ENCODE results near the gene FBXL2.
"Not testable (repeated sequence)": the region's sequence is repeated elsewhere in the genome, so short reads cannot be mapped to it uniquely, and the experiment has no call there.

FBXL2 gene

DNA sequence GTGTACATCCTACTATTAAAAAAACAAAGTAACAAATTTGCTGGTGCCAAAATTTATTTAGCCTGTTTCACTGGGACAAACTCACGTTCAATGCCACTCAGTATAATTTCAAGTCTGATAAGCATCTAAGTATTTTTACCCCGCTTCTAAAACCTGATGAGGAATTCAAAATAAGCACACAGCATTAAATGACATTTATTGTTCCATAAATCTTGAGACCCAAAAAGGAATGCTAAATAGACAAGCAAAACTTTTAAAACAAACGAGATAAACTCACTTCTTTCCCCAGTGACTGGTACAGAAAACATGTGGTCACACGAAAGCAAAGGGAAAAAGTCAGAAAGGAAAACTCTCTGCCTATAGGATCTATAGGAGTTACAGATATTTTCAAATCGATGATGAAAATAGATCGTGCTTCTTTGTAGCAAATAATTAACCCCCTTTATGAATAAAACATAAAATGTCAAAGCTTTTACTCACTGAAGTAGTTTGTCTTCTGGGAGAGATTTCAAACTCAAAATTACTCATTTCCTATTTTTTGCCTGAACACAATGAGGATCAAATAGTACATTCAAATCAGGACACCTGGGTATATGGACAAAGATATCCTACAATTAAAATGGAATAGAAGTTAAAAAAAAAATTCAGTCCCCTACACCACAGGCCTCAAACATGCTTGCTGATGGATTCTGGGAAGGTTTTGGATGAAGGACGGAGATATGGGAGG, 111.3 kb downstream of the FBXL2 start:
- no peak for DNase-seq

DNA sequence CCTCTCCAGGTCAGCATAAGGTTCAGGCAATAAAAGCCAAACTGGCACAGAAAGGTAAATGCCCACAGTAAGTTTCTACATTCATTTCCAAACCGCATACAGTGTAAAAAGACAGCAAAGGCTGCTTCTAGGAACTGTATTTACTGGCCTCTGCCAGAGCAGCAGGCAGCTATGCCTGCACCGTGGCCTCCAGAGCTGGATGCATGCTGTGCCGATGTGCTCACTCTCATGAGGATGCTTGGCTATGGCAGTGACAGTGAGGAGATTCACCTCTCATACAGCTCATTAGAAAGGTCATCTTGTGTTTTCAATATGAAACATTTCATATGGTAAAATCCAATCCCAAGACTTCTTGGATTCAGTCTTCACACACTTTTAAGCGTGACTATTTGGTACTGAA, 112.7 kb downstream of the FBXL2 start:
- no peak for DNase-seq

DNA sequence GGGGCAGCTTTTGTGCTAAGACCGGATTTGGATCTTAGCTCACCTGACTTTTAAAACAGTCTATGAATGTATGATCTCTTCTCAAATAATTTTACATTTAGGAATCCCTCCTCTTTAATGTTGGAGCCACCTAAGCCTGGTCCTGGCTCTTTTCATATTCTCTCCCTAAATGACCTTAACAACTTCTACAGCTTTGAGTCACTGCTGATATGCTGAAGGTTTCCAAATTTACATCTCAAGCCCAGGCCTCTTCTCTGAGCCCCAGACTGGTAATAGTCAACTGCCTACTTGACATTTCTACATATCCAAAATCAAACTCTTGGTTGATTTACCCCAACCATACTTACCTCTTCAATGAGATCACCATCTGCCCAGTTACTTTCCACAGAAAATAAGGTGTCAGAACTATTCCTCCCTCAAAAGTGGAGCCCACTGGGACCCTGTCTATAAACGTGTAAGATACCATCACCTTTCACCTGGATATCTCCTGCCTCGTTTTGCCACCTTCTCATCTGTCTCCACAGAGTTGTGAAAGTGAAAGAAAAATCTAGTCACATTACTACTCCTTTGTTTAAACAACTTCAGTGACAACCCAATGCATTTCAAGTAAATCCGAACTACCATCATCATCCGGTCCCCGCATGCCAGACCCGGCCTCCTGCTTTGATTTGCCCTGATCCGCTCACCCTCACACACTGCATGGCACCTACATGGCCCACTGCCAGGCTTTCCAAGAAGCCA, 114.2 kb downstream of the FBXL2 start:
- DNase-seq = no peak

DNA sequence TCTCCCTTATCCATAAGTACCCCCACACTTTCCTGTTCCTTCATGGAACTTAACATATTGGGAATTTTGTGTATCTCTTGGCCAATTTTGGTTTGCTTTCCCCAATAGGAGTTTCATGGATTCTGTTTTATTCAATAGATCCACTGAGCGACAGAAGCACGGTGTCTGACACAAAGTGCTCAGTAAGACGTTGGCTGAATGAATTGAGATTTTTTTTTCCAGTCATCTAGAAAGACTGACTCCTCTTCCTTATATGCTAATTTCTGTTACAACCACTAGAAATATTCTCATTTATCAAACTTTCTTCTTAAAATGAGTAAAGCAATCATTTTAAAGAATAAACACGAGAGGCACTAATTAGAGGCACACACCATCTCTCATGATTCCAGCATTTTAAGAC, 114.9 kb downstream of the FBXL2 start:
- no peak for DNase-seq

DNA sequence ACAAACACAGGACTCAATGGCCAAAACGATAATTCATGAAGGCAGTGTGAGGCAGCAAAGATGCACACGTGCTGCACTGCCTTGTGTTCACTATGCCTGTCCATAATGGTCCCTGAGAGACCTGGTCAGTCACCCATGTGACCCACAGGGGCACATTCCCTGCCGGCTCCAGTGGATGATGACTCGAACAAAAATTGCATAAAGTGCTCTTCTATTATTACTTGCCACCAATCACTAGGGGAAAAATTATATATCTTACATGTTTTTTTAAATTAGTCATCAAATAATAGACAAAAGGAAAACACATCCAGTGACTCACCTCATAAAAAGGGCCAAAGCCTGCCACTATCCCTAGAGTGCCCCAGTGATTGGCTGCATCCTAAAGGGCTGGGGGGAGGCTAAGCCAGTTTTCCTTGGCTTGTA, 115.5 kb downstream of the FBXL2 start:
- DNase-seq = no peak

DNA sequence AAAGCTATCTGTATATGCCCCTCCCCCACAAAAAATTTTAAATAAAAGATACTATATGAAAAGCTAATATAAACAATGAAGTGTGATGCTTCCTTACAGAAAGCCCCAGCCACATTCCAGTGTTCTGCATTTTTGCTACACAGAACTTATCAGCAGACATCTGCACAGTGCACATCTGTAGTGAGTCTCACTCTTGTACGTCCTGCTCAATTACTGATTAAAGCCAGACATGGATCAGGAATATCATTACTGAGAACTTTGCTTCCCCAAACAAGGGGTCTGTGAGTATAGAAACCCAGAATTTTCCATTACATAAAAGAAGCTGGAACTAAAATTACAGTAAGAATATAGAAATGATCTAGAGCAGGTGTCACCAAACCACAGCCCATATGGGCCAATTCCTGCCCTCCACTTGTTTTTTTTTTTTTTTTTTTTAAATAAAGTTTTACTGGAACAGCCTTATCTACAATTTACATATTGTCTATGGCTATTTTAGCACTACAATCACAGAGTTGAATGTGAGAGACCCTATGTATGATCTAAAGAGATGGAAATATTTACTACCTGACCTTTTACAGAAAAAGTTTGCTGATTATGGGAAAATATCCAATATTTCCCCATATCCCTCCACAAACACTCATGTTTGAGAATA, 117.3 kb downstream of the FBXL2 start:
- DNase-seq = no peak

DNA sequence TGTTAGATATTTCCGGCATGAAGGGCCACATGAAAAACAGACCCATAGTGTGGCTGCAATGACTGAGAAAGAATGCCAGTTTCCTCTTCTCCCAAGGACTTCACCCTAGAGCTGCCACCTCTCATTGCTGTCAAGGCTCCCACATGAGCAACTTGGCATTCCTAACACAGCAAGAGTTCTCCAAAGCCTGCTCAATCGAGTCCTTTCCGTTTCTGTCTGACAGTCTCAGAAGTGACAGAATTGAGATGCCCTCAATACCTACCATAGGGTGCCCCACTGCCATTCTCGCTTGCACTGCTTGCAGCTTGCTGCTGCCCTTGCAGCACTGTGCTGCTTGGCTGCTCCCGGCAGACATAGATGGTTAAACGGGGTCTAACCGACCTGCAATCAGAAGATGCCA, 118.7 kb downstream of the FBXL2 start:
- DNase-seq = no peak

DNA sequence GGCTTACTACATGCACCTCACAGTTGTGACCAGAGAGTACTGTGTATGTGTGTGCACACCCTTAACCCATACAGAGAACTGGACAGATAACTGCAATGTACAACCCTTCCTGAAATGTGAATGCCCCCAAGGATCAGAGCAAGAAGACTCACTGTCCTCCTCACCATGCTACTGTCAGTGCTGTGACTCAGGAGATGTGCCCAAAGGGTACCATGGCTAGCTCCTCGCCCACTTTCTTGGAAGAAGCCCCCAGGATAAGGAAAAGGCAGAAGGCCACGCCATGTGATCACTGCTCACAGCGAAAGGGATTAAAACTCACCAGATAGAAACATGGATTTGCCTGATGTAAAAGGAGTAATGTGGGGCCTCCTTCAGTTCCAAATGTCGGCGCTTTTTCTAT, 121.2 kb downstream of the FBXL2 start:
- DNase-seq = no peak

DNA sequence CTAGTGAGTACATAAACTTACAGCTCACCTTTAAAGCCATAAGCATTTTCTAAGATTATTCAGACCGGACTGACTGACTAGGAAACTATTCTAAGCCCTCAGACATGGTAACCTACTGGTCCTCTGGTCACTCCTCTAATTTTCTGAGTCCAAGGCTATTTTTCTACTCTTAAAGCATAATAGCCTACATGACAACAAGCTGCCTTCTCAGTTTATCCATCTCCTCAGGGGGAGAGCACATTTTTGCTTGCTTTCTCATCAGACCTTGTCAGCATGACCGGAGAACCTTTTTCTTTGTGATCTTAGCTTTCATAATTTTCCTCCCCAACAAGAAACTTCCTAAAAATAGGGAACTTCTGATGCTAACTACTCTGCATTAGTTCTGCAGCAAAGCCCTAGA, 124.5 kb downstream of the FBXL2 start:
- no peak for DNase-seq

DNA sequence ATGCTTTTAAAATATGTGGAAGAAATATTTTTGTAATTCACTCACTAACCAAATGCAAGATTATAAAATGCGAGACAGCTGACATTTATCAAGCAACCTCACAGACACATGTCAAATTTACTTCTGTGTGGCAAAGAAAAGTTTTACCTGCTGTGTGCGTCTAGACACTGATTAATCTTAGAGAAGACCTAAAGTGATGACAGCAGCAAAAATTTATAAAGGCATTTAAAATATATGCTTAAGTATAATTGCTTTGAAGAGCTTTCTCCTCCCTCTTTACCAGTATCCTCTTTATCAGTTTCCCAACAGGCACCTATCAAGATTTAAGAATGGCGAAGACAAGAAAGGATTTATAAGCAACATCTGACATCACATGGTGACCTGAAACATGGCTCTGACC, 125.7 kb downstream of the FBXL2 start:
- no peak for DNase-seq

DNA sequence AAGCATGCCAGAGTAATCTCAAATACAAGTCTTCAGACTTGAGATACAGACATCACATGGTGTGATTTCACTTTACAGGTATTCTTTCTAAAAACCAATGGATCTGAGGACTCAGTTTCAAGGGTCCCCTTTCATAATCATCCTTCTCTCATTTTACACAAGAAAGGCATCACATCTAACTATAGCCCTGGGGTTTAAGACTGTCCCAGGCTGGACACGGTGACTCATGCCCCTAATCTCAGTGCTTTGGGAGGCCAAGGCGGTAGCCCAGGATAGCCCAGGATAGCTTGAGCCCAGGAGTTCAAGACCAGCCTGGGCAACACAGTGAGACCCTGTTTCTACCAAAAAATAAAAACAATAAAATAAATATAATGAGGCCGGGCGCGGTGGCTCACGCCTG, 126.5 kb downstream of the FBXL2 start:
- DNase-seq = no peak

DNA sequence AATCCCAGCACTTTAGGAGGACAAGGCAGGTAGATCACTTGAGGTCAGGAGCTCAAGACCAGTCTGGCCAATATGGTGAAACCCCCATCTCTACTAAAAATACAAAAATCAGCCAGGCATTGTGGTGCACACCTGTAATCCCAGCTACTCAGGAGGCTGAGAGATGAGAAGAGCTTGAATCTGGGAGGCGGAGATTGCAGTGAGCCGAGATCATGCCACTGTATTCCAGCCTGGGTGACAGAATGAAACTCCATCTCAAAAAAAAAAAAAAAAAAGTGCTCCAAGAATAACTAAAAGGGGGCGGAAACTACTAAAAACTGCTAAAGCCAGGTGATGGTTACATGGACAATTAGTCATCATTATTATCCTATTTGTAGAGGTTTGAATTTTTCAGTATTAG, 133.6 kb downstream of the FBXL2 start:
- not testable (repeated sequence) for DNase-seq

DNA sequence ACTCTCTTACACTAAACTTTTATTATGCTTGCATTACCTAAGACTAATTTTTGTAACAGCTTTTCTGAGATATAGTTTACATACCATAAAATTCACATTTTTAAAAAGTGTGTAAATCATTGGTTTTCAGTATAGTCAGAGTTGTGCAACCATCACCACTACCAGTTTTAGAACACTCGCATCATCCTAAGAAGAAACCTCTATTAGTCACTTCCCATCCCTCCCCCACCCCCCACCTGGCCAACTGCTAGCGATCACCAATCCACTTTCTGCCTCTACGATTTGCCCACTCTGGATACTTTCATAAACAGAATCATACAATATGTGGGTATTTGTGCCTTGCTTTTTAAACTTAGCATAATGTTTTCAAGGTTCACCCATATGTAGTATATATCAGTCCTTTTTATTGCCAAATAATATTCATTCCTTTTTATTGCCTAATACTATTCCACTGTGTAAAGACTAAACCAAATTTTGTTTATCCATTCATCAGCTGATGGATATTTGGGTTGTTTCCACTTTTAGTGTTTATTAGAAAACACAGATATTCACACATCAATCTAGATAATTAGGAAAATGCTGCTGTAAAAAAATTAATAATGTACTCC, 139.9 kb downstream of the FBXL2 start:
- no peak for DNase-seq

DNA sequence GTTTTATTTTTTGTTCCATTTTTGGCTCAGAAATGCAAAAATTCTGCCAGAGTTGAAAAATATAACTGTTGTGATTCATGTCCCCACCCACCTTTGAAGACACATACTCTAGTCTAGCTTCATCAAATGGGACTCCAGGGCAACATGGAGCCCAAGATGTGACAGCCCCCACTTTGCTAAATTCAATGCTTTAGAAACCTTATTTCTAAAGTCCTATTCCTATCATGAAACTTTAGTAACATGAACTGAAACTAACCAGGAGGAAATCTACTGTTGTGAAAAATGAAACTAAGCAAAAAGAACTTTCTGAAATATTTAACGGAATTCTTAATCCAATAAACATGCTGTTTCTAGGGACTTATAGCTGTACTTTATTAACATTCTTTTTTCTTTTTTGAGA, 142.7 kb downstream of the FBXL2 start:
- no peak for DNase-seq

DNA sequence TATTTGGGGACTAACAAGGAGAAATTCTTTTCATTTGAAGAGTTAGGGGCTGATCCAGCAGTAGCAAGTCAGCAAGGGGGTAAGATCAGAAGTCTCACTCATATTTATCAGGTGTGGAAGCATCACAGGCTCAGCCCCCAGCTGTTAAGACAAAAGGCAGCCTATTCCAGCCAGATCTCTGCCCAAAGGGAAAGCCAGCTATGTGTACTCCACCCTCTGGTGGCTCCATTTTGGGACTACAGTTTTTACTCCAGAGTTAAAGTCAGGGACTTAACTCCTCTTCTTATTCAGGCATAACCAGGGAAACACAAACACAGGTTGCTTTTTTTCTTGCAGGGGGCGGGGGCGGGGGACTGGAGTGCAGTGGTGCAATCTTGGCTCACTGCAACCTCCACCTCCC, 143.7 kb downstream of the FBXL2 start:
- DNase-seq = no peak

DNA sequence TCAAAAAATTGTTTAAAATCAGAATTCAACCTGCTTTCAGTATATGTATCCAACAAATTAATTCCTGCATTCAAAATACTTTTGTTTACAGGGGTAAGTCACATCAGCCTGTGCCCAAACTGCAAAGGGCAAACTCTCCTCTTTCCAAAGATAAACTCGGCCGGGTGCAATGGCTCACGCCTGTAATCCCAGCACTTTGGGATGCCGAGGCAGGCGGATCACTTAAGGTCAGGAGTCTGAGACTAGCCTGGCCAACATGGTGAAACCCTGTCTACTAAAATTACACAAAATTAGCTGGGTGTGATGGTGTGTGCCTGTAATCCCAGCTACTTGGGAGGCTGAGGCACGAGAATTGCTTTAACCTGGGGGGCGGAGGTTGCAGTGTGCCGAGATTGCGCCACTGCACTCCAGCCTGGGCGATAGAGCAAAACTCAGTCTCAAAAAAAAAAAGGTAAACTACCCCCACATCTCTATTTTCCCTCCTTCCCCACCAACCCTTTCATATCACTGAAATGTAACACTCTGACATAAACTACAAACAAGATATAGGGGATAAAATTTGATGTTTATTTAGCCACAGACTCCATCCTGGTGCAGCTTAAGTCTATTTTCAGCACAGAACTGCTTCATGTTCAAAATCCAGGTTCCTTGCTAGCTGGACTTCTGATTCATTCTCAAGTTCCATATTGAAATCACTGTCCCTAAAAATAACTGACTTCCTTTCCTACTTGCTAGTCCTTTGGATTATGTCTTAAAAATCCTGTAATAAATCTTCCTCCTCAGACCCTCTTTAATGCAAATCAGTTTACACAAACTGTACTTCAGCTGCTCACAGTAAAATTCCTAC, 147.6 kb downstream of the FBXL2 start:
- no peak for DNase-seq

DNA sequence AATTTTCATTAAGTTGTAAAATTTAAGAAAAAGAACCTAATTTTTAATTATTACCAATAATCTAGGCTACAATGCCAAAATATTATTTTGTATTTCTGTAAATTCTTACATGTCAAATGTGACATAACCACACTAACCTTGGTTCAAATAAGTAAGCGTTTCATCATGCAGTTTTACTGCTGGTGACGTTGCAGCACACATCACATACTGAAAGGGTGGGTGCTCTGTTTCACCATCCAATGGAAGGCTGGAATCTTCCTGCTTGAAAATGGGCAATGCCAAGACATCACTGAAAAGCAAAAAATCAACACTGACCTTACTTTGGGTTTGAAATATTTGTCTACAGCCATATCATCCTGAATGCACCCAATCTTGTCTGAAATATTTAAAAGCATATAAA, 148.2 kb downstream of the FBXL2 start:
- no peak for DNase-seq

DNA sequence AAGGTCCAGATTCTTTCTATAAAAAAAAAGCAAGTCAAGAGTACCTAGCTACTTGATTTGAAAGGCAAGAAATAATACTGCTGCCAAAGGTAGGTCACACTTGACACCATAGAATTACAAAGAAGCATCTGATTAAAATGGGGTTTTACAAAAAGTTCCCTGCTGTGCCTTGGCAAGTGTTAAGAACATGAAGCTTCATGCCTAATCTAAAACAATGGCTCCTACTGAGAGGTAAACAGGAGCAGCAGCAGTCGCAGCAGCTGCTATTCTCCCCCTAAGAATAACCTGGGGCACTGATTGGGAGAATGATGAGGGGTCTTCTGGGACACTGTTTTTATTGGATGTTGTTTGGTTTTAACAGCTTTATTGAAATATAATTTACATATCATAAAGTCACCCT, 148.8 kb downstream of the FBXL2 start:
- no peak for DNase-seq

DNA sequence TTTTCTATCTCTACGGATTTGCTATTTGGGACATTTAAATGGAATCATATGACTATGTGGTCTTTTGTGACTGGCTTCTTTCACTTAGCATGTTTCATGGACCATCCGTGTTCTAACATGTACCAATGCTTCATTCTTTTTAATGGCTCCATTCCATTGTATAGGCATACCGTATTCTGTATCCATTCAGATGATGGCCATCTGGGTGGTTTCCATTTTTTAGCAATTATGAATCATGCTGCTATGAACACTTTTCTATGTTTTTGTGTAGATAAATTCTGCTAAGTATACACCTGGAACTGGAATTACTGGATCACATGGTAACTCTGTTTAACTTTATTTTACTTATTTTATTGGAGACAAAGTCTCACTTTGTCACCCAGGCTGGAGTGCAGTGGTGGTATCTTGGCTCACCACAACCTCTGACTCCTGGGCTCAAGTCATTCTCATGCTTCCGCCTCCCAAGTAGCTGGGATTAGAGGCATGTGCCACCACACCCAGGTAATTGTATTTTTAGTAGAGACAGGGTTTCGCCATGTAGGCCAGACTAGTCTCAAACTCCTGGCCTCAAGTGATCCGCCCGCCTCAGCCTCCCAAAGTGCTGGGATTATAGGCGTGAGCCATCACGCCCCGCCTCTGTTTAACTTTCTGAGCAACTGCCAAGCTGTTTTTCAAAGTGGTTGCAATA, 149.5 kb downstream of the FBXL2 start:
- DNase-seq = no peak

DNA sequence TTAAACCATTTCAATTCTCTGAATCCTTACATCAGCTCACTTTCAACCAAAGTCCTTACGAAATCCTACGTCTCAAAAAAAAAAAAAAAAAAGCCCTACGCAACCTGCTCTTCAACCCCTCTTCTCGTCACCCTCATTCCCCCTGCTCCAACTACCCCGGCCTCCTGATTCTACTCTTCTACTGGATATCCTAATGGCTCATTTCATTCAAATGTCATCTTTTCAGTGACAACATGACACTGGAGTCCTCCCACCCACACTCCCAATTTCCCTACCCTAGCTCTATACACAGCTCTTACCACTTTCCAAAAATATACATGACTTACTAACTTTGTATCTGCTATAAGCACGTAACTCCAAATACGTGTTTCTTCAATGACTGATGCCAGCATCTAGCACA, 151.5 kb downstream of the FBXL2 start:
- DNase-seq = no peak

DNA sequence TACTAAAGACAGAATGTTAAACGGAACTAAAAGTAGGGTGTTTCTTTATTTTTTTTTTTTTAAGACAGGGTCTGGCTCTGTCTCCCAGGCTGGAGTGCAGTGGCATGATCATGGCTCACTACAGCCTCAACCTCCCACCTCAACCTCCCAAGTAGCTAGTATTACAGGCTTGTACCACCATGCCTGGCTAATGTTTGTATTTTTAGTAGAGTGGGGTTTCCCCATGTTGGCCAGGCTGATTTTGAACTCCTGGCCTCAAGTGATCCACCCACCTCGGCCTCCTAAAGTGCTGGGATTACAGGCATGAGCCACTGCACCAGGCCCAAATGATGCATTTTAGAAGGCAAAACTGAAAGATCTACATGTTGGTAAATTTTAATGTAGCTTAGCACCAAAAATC, 152.1 kb downstream of the FBXL2 start:
- not testable (repeated sequence) for DNase-seq

DNA sequence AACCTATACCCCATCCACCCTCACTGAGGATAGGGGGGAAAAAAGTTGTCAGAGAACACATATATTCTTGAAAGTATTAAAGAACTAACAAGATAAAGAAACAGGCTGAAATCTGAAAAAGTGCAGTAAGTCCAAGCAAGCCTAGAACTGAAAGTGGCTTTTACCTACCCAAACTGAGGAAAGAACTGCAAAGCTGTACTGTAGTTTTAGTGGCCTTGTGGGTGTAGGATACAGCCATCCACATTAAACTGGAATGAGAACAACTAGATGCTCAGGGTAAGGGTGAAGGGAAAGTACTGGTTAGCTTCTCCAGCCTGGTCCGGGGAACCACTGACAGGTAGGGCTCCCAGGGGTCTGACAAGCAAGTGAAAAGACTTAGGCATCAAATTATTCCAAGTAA, 152.8 kb downstream of the FBXL2 start:
- no peak for DNase-seq

Measured in NCI-H510A treated with DMSO at 0.1 percent for 48 hours (cell line).